HCT116 (cell line): ENCODE data around the gene AARS1. TPM values are rescaled to one million over a fixed set of nuclear protein-coding genes. Genes with fewer than 3 reads are reported as not detected.

Experiments
- ATAC-seq: fragments of 200-7000 bp; cut with Tn5 transposase; 2 replicates; pipeline ENCODE4 v1.9.1; 2020; ENCODE audit warnings: mild to moderate bottlenecking, moderate library complexity
- BruUV-seq: library from RNA; stranded (reverse); fragments of 400-500 nt; replicated peaks from 2 replicates; lab custom pipeline; 2021; lab: Mats Ljungman, UMichigan
- CTCF ChIA-PET: fragments of 300-600 bp; sonication (Branson Sonifier 250); formaldehyde crosslinking; loops from one replicate; lab custom pipeline; 2021; ENCODE audit warnings: antibody characterized with exemption; lab: Charles Lee
- POLR2A ChIA-PET: fragments of 300-600, 350-600 bp; sonication (Branson Sonifier 250); formaldehyde crosslinking; loops from one replicate; lab custom pipeline; 2021; ENCODE audit warnings: antibody characterized with exemption; lab: Charles Lee
- RAD21 ChIA-PET, 2 experiments: fragments of 300-600 bp; sonication (Branson Sonifier 250); formaldehyde crosslinking; loops; one replicate each; lab custom pipeline; 2023; ENCODE audit warnings: low total read pairs in 2 of 2; ENCODE audit not compliant: uncharacterized antibody in 2 of 2, unreplicated experiment in 2 of 2, low non-redundant PET in 1 of 2; lab: Charles Lee
- DNase-seq: peaks from one replicate; pipeline ENCODE4 v3.0.0-alpha.2; 2010; ENCODE audit warnings: low read depth, low spot score
- H2AFZ ChIP-seq: fragments of 200-600 bp; shearing (Covaris generic), sonication (generic); 2 replicates; pipeline ENCODE4 v1.6.1; 2017; ENCODE audit warnings: low read depth, mixed run types, mixed read lengths, antibody characterized with exemption, low read length; ENCODE audit not compliant: poor library complexity, severe bottlenecking
- H3K27ac ChIP-seq: 2 replicates; pipeline ENCODE4 v1.5.1; 2012; ENCODE audit warnings: low read depth, low read length
- H3K27me3 ChIP-seq: fragments of 200-600 bp; sonication (generic); 2 replicates; pipeline ENCODE4 v1.6.1; 2016; ENCODE audit warnings: mixed run types, low read length, mixed read lengths; ENCODE audit not compliant: insufficient read depth
- H3K36me3 ChIP-seq, 2 experiments: fragments of 200-500 bp in 1 of 2; fragments of 200-600 bp in 1 of 2; sonication (Bioruptor generic) in 1 of 2; sonication (generic) in 1 of 2; 2 replicates each; pipeline versions ENCODE4 v1.5.1 to v1.6.1; 2014 to 2016; ENCODE audit warnings: low read length in 2 of 2, inconsistent platforms in 1 of 2, mixed read lengths in 1 of 2, mixed run types in 1 of 2; ENCODE audit not compliant: insufficient read depth in 2 of 2, control insufficient read depth in 1 of 2
- H3K4me1 ChIP-seq, 2 experiments: fragments of 200-600 bp in 1 of 2; sonication (generic) in 1 of 2; 2 replicates each; pipeline versions ENCODE4 v1.5.1 to v1.6.1; 2012 to 2017; ENCODE audit warnings: low read length in 2 of 2, inconsistent platforms in 1 of 2, mild to moderate bottlenecking in 1 of 2, mixed read lengths in 1 of 2, mixed run types in 1 of 2, moderate library complexity in 1 of 2; ENCODE audit not compliant: insufficient read depth in 2 of 2, control insufficient read depth in 1 of 2
- H3K4me2 ChIP-seq: fragments of 200-600 bp; sonication (generic); 2 replicates; pipeline ENCODE4 v1.6.1; 2017; ENCODE audit warnings: mixed run types, low read length, mixed read lengths
- H3K4me3 ChIP-seq, 2 experiments: fragments of 200-600 bp in 1 of 2; sonication (generic) in 1 of 2; replicated peaks in 1 of 2; 2 replicates each; pipeline ENCODE4 v1.5.1; 2011 to 2016; ENCODE audit warnings: low read length in 2 of 2, control low read depth in 1 of 2, low read depth in 1 of 2, mild to moderate bottlenecking in 1 of 2, mixed read lengths in 1 of 2, mixed run types in 1 of 2
- H3K79me2 ChIP-seq: fragments of 200-600 bp; sonication (generic); 2 replicates; pipeline ENCODE4 v1.6.1; 2017; ENCODE audit warnings: mild to moderate bottlenecking, mixed run types, low read length, moderate library complexity, mixed read lengths; ENCODE audit not compliant: insufficient read depth
- H3K9ac ChIP-seq: fragments of 200-600 bp; sonication (generic); 2 replicates; pipeline ENCODE4 v1.6.1; 2016; ENCODE audit warnings: low read length, mixed read lengths
- H3K9me2 ChIP-seq: fragments of 200-600 bp; sonication (generic), shearing (Covaris generic); 2 replicates; pipeline ENCODE4 v1.6.1; 2017; ENCODE audit warnings: mixed run types, mild to moderate bottlenecking, moderate library complexity; ENCODE audit not compliant: insufficient read depth
- H3K9me3 ChIP-seq, 2 experiments: fragments of 200-500 bp in 1 of 2; fragments of 200-600 bp in 1 of 2; sonication (Bioruptor generic) in 1 of 2; sonication (generic) in 1 of 2; 2 replicates each; pipeline ENCODE4 v1.6.1; 2014 to 2017; ENCODE audit warnings: low read length in 2 of 2, mixed read lengths in 2 of 2, inconsistent platforms in 1 of 2, low read depth in 1 of 2, mild to moderate bottlenecking in 1 of 2, mixed run types in 1 of 2, moderate library complexity in 1 of 2; ENCODE audit not compliant: control insufficient read depth in 1 of 2, insufficient read depth in 1 of 2
- H4K20me1 ChIP-seq: fragments of 200-600 bp; sonication (generic), shearing (Covaris generic); 2 replicates; pipeline ENCODE4 v1.6.1; 2017; ENCODE audit warnings: mixed run types, mild to moderate bottlenecking, moderate library complexity; ENCODE audit not compliant: insufficient read depth
- EGR1 ChIP-seq: IDR thresholded peaks from 2 replicates; pipeline ENCODE4 v1.6.1; 2012; ENCODE audit warnings: low read depth
- ELF1 ChIP-seq: IDR thresholded peaks from 2 replicates; pipeline ENCODE4 v1.6.1; 2012; ENCODE audit warnings: low read depth, borderline replicate concordance
- EZH2 ChIP-seq: fragments of 200-600 bp; sonication (generic); IDR thresholded peaks from 2 replicates; pipeline ENCODE4 v1.6.1; 2017; ENCODE audit warnings: antibody characterized with exemption, mixed run types
- FOSL1 ChIP-seq: IDR thresholded peaks from 2 replicates; pipeline ENCODE4 v1.6.1; 2012; ENCODE audit warnings: low read depth
- POLR2AphosphoS5 ChIP-seq: IDR thresholded peaks from 2 replicates; pipeline ENCODE4 v1.6.1; 2011; ENCODE audit warnings: mild to moderate bottlenecking, low read depth, low read length, moderate library complexity
- YY1 ChIP-seq: IDR thresholded peaks from 2 replicates; pipeline ENCODE4 v1.6.1; 2011; ENCODE audit warnings: low read length, low read depth, moderate library complexity, mild to moderate bottlenecking; ENCODE audit not compliant: insufficient replicate concordance; ENCODE audit errors: extremely low read depth
- ZNF274 ChIP-seq: fragments of 200-500 bp; sonication (Bioruptor generic); IDR thresholded peaks from 2 replicates; pipeline ENCODE4 v1.6.1; 2014; ENCODE audit warnings: mild to moderate bottlenecking, low read depth, low read length, inconsistent platforms
- intact Hi-C: fragments of 100-400 bp; cut with micrococcal nuclease; formaldehyde crosslinking; loops from 2 replicates; pipeline ENCODE4 v1.10.0; 2022
- total RNA-seq: library from RNA; stranded (reverse); gene quantifications from one replicate; pipeline ENCODE4 v1.2.1, GENCODE V29; 2021; ENCODE audit not compliant: unreplicated experiment
- TF ChIP-seq, protein P1 (sequence below), 3 experiments: fragments of 200-600 bp in 1 of 3; sonication (generic) in 1 of 3; IDR thresholded peaks in 2 of 3; conservative IDR thresholded peaks in 1 of 3; 2 replicates each; pipeline ENCODE4 v1.5.1; 2012 to 2017; ENCODE audit warnings: low read depth in 2 of 3, low read length in 2 of 3, antibody characterized with exemption in 1 of 3, borderline replicate concordance in 1 of 3, control low read depth in 1 of 3, mild to moderate bottlenecking in 1 of 3, mixed read lengths in 1 of 3, mixed run types in 1 of 3, moderate library complexity in 1 of 3; ENCODE audit not compliant: insufficient read depth in 1 of 3

The AARS1 gene
- total RNA-seq, 1 experiment from 2014 or later = 215 TPM

DNA sequence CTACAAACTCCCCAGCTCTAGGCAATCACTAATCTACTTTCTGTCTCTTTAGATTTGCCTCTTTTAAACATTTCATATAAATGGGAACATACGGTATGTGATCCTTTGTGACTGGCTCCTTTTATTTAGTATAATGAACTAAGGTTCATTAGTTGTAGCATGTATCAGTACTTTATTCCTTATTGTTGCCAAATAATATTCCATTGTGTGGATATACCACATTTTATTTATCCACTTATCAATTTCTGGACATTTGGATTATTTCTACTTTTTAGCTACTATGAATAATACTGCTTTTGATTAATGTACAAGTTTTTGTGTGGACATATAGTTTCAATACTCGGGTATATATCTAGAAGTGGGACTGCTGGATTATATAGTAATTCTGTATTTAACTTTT, 17.6 kb upstream of the AARS1 start:
- no peaks in the 10 kb centered on the region; a peak in 1 of 4 replicates for H3K36me3 ChIP-seq
- H3K9me2 ChIP-seq = no peaks in the 10 kb centered on the region
- POLR2A ChIA-PET = interaction anchor here (2.3 kb wide), 1 partner anchor 18 kb away, joined by 8 read pairs; the partner anchor contains the start of gene AARS1
- peaks cover 11% of the 10 kb centered on the region in 2 experiments for H3K4me1 ChIP-seq
- BruUV-seq = no TSS peak
- H4K20me1 ChIP-seq = no peaks in the 10 kb centered on the region
- H3K9ac ChIP-seq = no peak overlapping the region
- CTCF ChIA-PET = no interaction called here
- H3K9me3 ChIP-seq = no peaks in the 10 kb centered on the region
- H3K27ac ChIP-seq = no peak overlapping the region
- H3K27me3 ChIP-seq = no peaks in the 10 kb centered on the region
- RAD21 ChIA-PET = no interaction called here
- peaks cover 47% of the 10 kb centered on the region for H3K79me2 ChIP-seq
- no peak overlapping the region for H2AFZ ChIP-seq
- intact Hi-C loops = no loop called here
- no peak for TF ChIP-seq ZNF274
- TF ChIP-seq EZH2 = no peak
- TF ChIP-seq POLR2AphosphoS5 = no peak
- TF ChIP-seq FOSL1 = no peak
- TF ChIP-seq EGR1 = no peak
- TF ChIP-seq ELF1 = no peak
- TF ChIP-seq YY1 = no peak
- TF ChIP-seq, protein P1, sequence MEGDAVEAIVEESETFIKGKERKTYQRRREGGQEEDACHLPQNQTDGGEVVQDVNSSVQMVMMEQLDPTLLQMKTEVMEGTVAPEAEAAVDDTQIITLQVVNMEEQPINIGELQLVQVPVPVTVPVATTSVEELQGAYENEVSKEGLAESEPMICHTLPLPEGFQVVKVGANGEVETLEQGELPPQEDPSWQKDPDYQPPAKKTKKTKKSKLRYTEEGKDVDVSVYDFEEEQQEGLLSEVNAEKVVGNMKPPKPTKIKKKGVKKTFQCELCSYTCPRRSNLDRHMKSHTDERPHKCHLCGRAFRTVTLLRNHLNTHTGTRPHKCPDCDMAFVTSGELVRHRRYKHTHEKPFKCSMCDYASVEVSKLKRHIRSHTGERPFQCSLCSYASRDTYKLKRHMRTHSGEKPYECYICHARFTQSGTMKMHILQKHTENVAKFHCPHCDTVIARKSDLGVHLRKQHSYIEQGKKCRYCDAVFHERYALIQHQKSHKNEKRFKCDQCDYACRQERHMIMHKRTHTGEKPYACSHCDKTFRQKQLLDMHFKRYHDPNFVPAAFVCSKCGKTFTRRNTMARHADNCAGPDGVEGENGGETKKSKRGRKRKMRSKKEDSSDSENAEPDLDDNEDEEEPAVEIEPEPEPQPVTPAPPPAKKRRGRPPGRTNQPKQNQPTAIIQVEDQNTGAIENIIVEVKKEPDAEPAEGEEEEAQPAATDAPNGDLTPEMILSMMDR (IDR thresholded peaks at IDR 0.05 in 2 of 3, conservative IDR thresholded peaks at IDR 0.05 in 1 of 3; ENCODE audit: borderline replicate concordance in 1 of 3, insufficient read depth in 1 of 3, low read depth in 2 of 3, low read length in 2 of 3) = no peak
- TF ChIP-seq, all 23 proteins: peak for 0
- H3K4me2 ChIP-seq = no peak overlapping the region
- ATAC-seq (no peak), DNase-seq (no peak)
- H3K4me3 ChIP-seq = no peak overlapping the region
